ENCODE measurements around the gene GRIK1. TPM values are rescaled to one million over a fixed set of nuclear protein-coding genes. Genes with fewer than 3 reads are reported as not detected.

The GRIK1 gene
- total RNA-seq, 1 experiment from 2014 or later, result 0.09 TPM

DNA sequence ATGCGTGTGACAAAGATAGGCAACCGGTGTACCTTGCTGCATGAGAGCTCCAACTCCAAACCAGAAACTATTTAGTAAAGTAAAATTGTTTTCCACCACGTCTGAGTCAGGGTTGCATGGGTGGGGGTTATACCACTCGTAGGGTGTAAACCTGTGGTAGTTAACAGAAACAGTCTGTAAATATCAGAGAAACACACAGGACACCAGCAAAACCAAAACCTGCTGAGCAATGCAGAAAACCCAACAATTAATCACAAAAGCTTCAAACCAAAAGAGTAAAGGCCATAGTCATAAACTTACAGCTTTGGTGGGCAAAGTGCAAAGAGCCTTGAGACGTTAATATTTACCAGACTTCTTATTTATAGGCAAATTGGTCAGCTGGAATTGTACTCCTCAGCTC is 358.4 kb downstream of the GRIK1 start:
- H3K9me3 Mint-ChIP-seq, result no peaks in the 10 kb centered on the region

GRCh38 chr21:29580732-29581285 is 359.0 kb downstream of the GRIK1 start:
- DNase-seq (ENCODE audit: low spot score) (no peak), ATAC-seq (no peak)
- Mint-ChIP-seq H3K27me3 (ENCODE audit: low read depth) (no peaks in the 10 kb centered on the region), H3K27ac (no peak overlapping the region), H3K9me3 (no peaks in the 10 kb centered on the region), H3K4me3 (no peak overlapping the region), H3K36me3 (no peaks in the 10 kb centered on the region), H3K4me1 (no peaks in the 10 kb centered on the region)
- CTCF ChIA-PET, result no interaction called here
- POLR2A ChIA-PET, result no interaction called here
- TF ChIP-seq JAZF1 (CRISPR knock-in tag; IDR thresholded peaks at IDR 0.05) (no peak), ZNF416 (CRISPR knock-in tag; IDR thresholded peaks at IDR 0.05) (no peak), SMAD4 (CRISPR knock-in tag; IDR thresholded peaks at IDR 0.05) (no peak), TEAD1 (CRISPR knock-in tag; IDR thresholded peaks at IDR 0.05) (no peak), TEAD4 (CRISPR knock-in tag; IDR thresholded peaks at IDR 0.05) (no peak), ZNF423 (CRISPR knock-in tag; IDR thresholded peaks at IDR 0.05) (no peak), HMGXB4 (CRISPR knock-in tag; IDR thresholded peaks at IDR 0.05) (no peak), JUN (CRISPR knock-in tag; IDR thresholded peaks at IDR 0.05) (no peak), ZSCAN18 (CRISPR knock-in tag; IDR thresholded peaks at IDR 0.05) (no peak), RELA (CRISPR knock-in tag; IDR thresholded peaks at IDR 0.05; ENCODE audit: borderline replicate concordance) (no peak), MYBL2 (CRISPR knock-in tag; IDR thresholded peaks at IDR 0.05) (no peak), ZNF396 (CRISPR knock-in tag; IDR thresholded peaks at IDR 0.05; ENCODE audit: borderline replicate concordance) (no peak)
- TF ChIP-seq, protein P1, sequence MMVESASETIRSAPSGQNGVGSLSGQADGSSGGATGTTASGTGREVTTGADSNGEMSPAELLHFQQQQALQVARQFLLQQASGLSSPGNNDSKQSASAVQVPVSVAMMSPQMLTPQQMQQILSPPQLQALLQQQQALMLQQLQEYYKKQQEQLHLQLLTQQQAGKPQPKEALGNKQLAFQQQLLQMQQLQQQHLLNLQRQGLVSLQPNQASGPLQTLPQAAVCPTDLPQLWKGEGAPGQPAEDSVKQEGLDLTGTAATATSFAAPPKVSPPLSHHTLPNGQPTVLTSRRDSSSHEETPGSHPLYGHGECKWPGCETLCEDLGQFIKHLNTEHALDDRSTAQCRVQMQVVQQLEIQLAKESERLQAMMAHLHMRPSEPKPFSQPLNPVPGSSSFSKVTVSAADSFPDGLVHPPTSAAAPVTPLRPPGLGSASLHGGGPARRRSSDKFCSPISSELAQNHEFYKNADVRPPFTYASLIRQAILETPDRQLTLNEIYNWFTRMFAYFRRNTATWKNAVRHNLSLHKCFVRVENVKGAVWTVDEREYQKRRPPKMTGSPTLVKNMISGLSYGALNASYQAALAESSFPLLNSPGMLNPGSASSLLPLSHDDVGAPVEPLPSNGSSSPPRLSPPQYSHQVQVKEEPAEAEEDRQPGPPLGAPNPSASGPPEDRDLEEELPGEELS (CRISPR knock-in tag; IDR thresholded peaks at IDR 0.05), result no peak

More for the DNA sequence above, 358.4 kb downstream of the GRIK1 start:
- no peak for TF ChIP-seq NFATC4 (CRISPR knock-in tag; IDR thresholded peaks at IDR 0.05)
- TF ChIP-seq, protein P2, sequence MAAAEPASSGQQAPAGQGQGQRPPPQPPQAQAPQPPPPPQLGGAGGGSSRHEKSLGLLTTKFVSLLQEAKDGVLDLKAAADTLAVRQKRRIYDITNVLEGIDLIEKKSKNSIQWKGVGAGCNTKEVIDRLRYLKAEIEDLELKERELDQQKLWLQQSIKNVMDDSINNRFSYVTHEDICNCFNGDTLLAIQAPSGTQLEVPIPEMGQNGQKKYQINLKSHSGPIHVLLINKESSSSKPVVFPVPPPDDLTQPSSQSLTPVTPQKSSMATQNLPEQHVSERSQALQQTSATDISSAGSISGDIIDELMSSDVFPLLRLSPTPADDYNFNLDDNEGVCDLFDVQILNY (CRISPR knock-in tag; IDR thresholded peaks at IDR 0.05), result no peak
- TF ChIP-seq USF1 (CRISPR knock-in tag; IDR thresholded peaks at IDR 0.05), result no peak
- no peak for TF ChIP-seq IRF1 (CRISPR knock-in tag; IDR thresholded peaks at IDR 0.05)
- TF ChIP-seq CDX4 (CRISPR knock-in tag; IDR thresholded peaks at IDR 0.05; ENCODE audit: borderline replicate concordance), result no peak
- TF ChIP-seq KAT7 (CRISPR knock-in tag; IDR thresholded peaks at IDR 0.05; ENCODE audit: borderline replicate concordance), result no peak
- no peak for TF ChIP-seq SP1 (CRISPR knock-in tag; conservative IDR thresholded peaks at IDR 0.05)
- no peak for TF ChIP-seq ZBTB43 (CRISPR knock-in tag; IDR thresholded peaks at IDR 0.05)
- TF ChIP-seq, protein P3, sequence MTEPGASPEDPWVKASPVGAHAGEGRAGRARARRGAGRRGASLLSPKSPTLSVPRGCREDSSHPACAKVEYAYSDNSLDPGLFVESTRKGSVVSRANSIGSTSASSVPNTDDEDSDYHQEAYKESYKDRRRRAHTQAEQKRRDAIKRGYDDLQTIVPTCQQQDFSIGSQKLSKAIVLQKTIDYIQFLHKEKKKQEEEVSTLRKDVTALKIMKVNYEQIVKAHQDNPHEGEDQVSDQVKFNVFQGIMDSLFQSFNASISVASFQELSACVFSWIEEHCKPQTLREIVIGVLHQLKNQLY (CRISPR knock-in tag; IDR thresholded peaks at IDR 0.05), result no peak
- no peak for TF ChIP-seq NR1H2 (CRISPR knock-in tag; IDR thresholded peaks at IDR 0.05)
- no peak for TF ChIP-seq SMAD3 (CRISPR knock-in tag; IDR thresholded peaks at IDR 0.05; ENCODE audit: borderline replicate concordance)
- TF ChIP-seq PRRX2 (CRISPR knock-in tag; IDR thresholded peaks at IDR 0.05), result no peak
- TF ChIP-seq ZBTB21 (CRISPR knock-in tag; IDR thresholded peaks at IDR 0.05; ENCODE audit: borderline replicate concordance), result no peak
- TF ChIP-seq GTF2I (CRISPR knock-in tag; conservative IDR thresholded peaks at IDR 0.05), result no peak
- TF ChIP-seq RORB (CRISPR knock-in tag; IDR thresholded peaks at IDR 0.05), result no peak
- no peak overlapping the region for H3K4me3 Mint-ChIP-seq
- ChIA-PET CTCF (no interaction called here), POLR2A (no interaction called here)
- no peaks in the 10 kb centered on the region for H3K36me3 Mint-ChIP-seq
- no peaks in the 10 kb centered on the region for H3K27me3 Mint-ChIP-seq (ENCODE audit: low read depth)
- no peak overlapping the region for H3K27ac Mint-ChIP-seq
- DNase-seq (ENCODE audit: low spot score) (no peak), ATAC-seq (no peak)
- H3K4me1 Mint-ChIP-seq, result no peaks in the 10 kb centered on the region
